Esophagus muscularis mucosa (tissue), 3 donors: ENCODE measurements around the gene CNTFR.

Experiments used
- POLR2A ChIP-seq: fragments of 450-650 bp; IDR thresholded peaks from one replicate; pipeline ENCODE4 v1.6.1; 2017; ENCODE audit warnings: antibody characterized with exemption, moderate library complexity, mild to moderate bottlenecking, low read depth
- POLR2AphosphoS5 ChIP-seq, 2 donors: sonication (generic); formaldehyde crosslinking; IDR thresholded peaks; one replicate each; pipeline ENCODE4 v1.6.1; 2017; ENCODE audit warnings: antibody characterized with exemption in 2 of 2
- TF ChIP-seq, protein P1 (sequence below), 3 experiments: fragments of 200-600 bp in 2 of 3; fragments of 450-650 bp in 1 of 3; sonication (generic) in 2 of 3; IDR thresholded peaks; one replicate each; pipeline ENCODE4 v1.5.1; 2017 to 2019; ENCODE audit warnings: antibody characterized with exemption in 3 of 3, mild to moderate bottlenecking in 2 of 3, moderate library complexity in 1 of 3

GRCh38 chr9:34603610-34604231 lies 14.2 kb upstream of the CNTFR start:
- no peak for TF ChIP-seq POLR2A
- TF ChIP-seq, protein P1, sequence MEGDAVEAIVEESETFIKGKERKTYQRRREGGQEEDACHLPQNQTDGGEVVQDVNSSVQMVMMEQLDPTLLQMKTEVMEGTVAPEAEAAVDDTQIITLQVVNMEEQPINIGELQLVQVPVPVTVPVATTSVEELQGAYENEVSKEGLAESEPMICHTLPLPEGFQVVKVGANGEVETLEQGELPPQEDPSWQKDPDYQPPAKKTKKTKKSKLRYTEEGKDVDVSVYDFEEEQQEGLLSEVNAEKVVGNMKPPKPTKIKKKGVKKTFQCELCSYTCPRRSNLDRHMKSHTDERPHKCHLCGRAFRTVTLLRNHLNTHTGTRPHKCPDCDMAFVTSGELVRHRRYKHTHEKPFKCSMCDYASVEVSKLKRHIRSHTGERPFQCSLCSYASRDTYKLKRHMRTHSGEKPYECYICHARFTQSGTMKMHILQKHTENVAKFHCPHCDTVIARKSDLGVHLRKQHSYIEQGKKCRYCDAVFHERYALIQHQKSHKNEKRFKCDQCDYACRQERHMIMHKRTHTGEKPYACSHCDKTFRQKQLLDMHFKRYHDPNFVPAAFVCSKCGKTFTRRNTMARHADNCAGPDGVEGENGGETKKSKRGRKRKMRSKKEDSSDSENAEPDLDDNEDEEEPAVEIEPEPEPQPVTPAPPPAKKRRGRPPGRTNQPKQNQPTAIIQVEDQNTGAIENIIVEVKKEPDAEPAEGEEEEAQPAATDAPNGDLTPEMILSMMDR (IDR thresholded peaks at IDR 0.05): peak; percentile 88 to 97 (median 91)
- TF ChIP-seq POLR2AphosphoS5 (IDR thresholded peaks at IDR 0.05): peak in 1 of 2 donors; percentile 39
